Measurements from ENCODE around the gene SLC16A4.

DNA sequence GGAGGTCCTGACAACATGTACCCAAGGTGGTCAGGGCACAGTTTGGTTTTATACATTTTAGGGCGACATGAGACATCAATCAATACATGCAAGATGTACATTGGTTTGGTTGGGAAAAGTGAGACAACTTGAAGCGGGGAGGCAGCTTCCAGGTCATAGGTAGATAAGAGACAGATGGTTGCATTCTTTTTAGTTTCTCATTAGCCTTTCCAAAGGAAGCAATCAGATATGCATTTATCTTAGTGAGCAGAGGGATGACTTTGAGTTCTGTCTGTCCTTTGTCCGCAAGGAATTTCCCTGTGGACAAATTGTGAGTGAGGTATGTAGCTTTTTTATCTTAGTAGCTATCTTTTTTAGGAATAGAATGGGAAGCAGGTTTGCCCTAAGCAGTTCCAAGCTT lies 62.1 kb downstream of the SLC16A4 start:
- no peak for TF ChIP-seq ZFX (IDR thresholded peaks at IDR 0.05; ENCODE audit: borderline replicate concordance)
- TF ChIP-seq, protein P1, sequence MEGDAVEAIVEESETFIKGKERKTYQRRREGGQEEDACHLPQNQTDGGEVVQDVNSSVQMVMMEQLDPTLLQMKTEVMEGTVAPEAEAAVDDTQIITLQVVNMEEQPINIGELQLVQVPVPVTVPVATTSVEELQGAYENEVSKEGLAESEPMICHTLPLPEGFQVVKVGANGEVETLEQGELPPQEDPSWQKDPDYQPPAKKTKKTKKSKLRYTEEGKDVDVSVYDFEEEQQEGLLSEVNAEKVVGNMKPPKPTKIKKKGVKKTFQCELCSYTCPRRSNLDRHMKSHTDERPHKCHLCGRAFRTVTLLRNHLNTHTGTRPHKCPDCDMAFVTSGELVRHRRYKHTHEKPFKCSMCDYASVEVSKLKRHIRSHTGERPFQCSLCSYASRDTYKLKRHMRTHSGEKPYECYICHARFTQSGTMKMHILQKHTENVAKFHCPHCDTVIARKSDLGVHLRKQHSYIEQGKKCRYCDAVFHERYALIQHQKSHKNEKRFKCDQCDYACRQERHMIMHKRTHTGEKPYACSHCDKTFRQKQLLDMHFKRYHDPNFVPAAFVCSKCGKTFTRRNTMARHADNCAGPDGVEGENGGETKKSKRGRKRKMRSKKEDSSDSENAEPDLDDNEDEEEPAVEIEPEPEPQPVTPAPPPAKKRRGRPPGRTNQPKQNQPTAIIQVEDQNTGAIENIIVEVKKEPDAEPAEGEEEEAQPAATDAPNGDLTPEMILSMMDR (IDR thresholded peaks at IDR 0.05), result no peak
